ENCODE measurements around the gene RNF133. TPM values are rescaled to one million over a fixed set of nuclear protein-coding genes. Genes with fewer than 3 reads are reported as not detected.
"Not testable (repeated sequence)": the region's sequence is repeated elsewhere in the genome, so short reads cannot be mapped to it uniquely, and the experiment has no call there.

RNF133 gene
- total RNA-seq, 4 donors from 2014 or later: 0.39 to 2.4 (median 1.7) TPM

DNA sequence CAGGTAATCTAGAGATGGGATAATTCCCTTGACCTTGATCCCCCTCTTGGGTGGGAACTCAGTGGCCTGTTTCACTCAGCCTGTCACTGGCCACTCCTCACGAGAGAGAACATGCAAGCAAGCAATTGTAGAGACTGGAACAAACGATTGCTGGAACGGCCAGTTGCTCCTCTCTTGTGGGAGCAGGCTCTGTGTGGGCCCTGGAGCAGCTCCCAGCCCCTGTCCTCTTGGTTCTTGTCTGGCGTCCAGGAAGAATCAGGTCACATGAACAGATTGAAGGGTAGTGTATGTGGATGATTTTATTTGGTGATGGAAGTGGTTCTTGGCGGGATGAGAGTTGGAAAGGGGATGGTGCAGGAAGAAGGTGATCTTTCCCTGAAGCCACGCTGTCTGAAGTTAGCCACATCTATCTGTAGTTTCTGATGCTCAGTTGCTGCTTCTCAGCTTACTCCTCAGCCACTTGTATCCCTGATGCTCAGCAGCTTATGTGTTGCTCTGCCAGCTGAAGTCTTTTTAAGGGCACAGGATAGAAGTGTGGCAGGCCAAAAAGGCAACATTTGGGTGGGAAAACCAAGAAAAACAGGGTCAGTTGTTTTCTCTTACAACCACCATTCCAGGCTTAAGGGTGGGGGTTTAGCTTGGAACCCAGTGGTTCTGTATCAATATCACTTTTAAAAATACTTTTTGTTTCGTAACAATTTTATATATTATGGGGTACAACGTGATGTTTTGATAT is 15.9 kb downstream of the RNF133 start:
- Histone ChIP-seq H3K27ac (no peak overlapping the region), H3K4me3 (no peak overlapping the region), H3K4me1 (no peaks in the 10 kb centered on the region), H3K9me3 (no peaks in the 10 kb centered on the region), H3K27me3 (no peaks in the 10 kb centered on the region), H3K36me3 (no peaks in the 10 kb centered on the region)
- 84 to 85% methylated on average over 8 of the region's 8 CpGs for WGBS, 2 donors
- DNase-seq (ENCODE audit: low spot score in 2 of 2): no peak
- no peak for TF ChIP-seq EP300 (IDR thresholded peaks at IDR 0.05)
- no peak for TF ChIP-seq POLR2A (IDR thresholded peaks at IDR 0.05)
- TF ChIP-seq CTCF (IDR thresholded peaks at IDR 0.05): no peak

- H3K36me3 ChIP-seq; DNase-seq (ENCODE audit: low spot score in 2 of 2); H3K9me3 ChIP-seq: not testable (repeated sequence)
Measured at GRCh38 chr7:122681186-122681585, 17.7 kb downstream of the RNF133 start.

GRCh38 chr7:122679813-122680212 is 19.1 kb downstream of the RNF133 start:
- TF ChIP-seq POLR2A (IDR thresholded peaks at IDR 0.05) (no peak), CTCF (IDR thresholded peaks at IDR 0.05) (no peak), EP300 (IDR thresholded peaks at IDR 0.05) (no peak)
- no peaks in the 10 kb centered on the region for H3K36me3 ChIP-seq
- WGBS, 2 donors: 53 to 69% methylated on average over 1 of the region's 1 CpG
- H3K9me3 ChIP-seq: no peaks in the 10 kb centered on the region
- no peaks in the 10 kb centered on the region for H3K27me3 ChIP-seq
- H3K27ac ChIP-seq: no peak overlapping the region
- no peaks in the 10 kb centered on the region for H3K4me1 ChIP-seq
- DNase-seq (ENCODE audit: low spot score in 2 of 2): no peak
- H3K4me3 ChIP-seq: no peak overlapping the region

More at GRCh38 chr7:122681186-122681585, 17.7 kb downstream of the RNF133 start:
- 96 to 97% methylated on average over 16 of the region's 16 CpGs for WGBS, 2 donors
- H3K4me1 ChIP-seq, H3K27ac ChIP-seq, H3K27me3 ChIP-seq, H3K4me3 ChIP-seq: not testable (repeated sequence)

DNA sequence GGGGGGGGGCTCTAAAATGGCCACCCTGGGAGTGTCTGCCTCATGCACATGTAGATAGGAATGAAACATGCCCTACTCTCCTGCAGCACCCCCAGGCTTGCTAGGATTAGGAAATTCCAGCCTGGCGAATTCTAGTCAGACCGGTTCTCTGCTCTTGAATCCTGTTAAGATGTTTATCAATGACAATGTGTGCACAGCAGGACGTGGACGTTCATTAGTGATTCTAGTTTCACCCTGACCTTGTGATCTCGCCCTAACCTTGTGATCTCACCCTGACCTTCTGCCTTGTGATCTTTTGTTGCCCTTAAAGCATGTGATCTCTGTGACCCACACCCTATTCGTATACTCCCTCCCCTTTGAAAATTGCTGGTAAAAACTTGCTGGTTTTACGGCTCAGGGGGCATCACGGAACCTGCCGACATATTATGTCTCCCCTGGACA is 19.6 kb downstream of the RNF133 start:
- H3K4me1 ChIP-seq; DNase-seq (ENCODE audit: low spot score in 2 of 2); H3K9me3 ChIP-seq; H3K27ac ChIP-seq; H3K4me3 ChIP-seq; H3K36me3 ChIP-seq; H3K27me3 ChIP-seq: not testable (repeated sequence)
- WGBS, 2 donors: 53 to 56% methylated on average over 9 of the region's 9 CpGs

GRCh38 chr7:122677149-122677548 is 21.8 kb downstream of the RNF133 start:
- no peaks in the 10 kb centered on the region for H3K36me3 ChIP-seq
- H3K4me3 ChIP-seq: no peak overlapping the region
- no peaks in the 10 kb centered on the region for H3K27me3 ChIP-seq
- H3K4me1 ChIP-seq: no peaks in the 10 kb centered on the region
- H3K9me3 ChIP-seq: no peaks in the 10 kb centered on the region
- 52 to 70% methylated on average over 1 of the region's 1 CpG for WGBS, 2 donors
- H3K27ac ChIP-seq: no peak overlapping the region
- no peak for DNase-seq (ENCODE audit: low spot score in 2 of 2)
- TF ChIP-seq POLR2A (IDR thresholded peaks at IDR 0.05): no peak
- TF ChIP-seq CTCF (IDR thresholded peaks at IDR 0.05): no peak
- no peak for TF ChIP-seq EP300 (IDR thresholded peaks at IDR 0.05)

DNA sequence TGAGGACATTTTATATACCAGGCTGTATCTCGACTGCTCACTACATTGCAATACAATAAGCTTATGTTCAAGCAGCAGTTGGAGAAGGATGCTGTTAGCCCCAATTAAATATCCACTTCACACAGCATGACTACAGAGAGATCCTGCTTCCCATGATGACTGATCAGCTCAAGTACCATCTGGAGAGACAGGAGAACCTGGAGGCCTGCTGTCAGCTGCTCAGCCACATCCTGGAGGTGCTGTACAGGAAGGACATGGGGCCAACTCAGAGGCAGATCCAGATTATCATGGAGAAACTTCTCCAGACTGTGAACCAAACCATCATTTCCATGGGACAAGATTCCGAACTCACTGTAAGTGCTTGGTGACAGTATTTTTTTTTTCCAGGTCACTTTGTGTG is 22.5 kb downstream of the RNF133 start:
- WGBS, 2 donors: 67 to 70% methylated on average over 2 of the region's 2 CpGs
- DNase-seq (ENCODE audit: low spot score in 2 of 2): no peak

More for the DNA sequence above, 22.5 kb downstream of the RNF133 start:
- Histone ChIP-seq H3K9me3 (no peaks in the 10 kb centered on the region), H3K27ac (no peak overlapping the region), H3K27me3 (no peaks in the 10 kb centered on the region), H3K4me1 (no peaks in the 10 kb centered on the region), H3K4me3 (no peak overlapping the region), H3K36me3 (no peaks in the 10 kb centered on the region)
- TF ChIP-seq CTCF (IDR thresholded peaks at IDR 0.05) (no peak), POLR2A (IDR thresholded peaks at IDR 0.05) (no peak), EP300 (IDR thresholded peaks at IDR 0.05) (no peak)

All from tibial nerve (tissue), 4 donors.